GM13976 (cell line): ENCODE measurements around the gene KRT13.

Experiments used
- DNase-seq: peaks from one replicate; pipeline ENCODE4 v3.0.0; 2012; ENCODE audit warnings: low spot score
- CTCF ChIP-seq: IDR thresholded peaks from 2 replicates; pipeline ENCODE4 v1.5.1; 2012; ENCODE audit warnings: borderline replicate concordance, mild to moderate bottlenecking; ENCODE audit not compliant: insufficient read depth; ENCODE audit errors: extremely low read depth, missing control alignments, control extremely low read depth
- in situ Hi-C: fragments of 300-500 bp; cut with MboI; formaldehyde crosslinking; loops from one replicate; pipeline ENCODE4 v1.12.0; 2022; ENCODE audit warnings: low sequenced_read_pairs, mixed read lengths, inconsistent platforms; ENCODE audit not compliant: unreplicated experiment

The KRT13 gene

GRCh38 chr17:41532947-41533570, 27.6 kb upstream of the KRT13 start:
- DNase-seq, result no peak
- TF ChIP-seq CTCF, result no peak
- in situ Hi-C loops, result loop anchor here (10.0 kb wide), 1 partner anchor 58 kb away; no protein-coding TSS in a partner anchor

- TF ChIP-seq CTCF, result no peak
- no peak for DNase-seq
- in situ Hi-C loops, result loop anchor here (10.0 kb wide), 1 partner anchor 57 kb away; no protein-coding TSS in a partner anchor
Measured at GRCh38 chr17:41531993-41532392, 26.6 kb upstream of the KRT13 start.

- in situ Hi-C loops, result loop anchor here (10.0 kb wide), 1 partner anchor 56 kb away; no protein-coding TSS in a partner anchor
- no peak for DNase-seq
- no peak for TF ChIP-seq CTCF
Measured at GRCh38 chr17:41530062-41531048, 24.9 kb upstream of the KRT13 start.

GRCh38 chr17:41529491-41529915, 24.1 kb upstream of the KRT13 start:
- no peak for DNase-seq
- in situ Hi-C loops, result no loop called here
- TF ChIP-seq CTCF, result no peak

- in situ Hi-C loops, result no loop called here
- no peak for DNase-seq
- TF ChIP-seq CTCF, result no peak
Measured at GRCh38 chr17:41528959-41529353, 23.5 kb upstream of the KRT13 start.
